ENCODE data around the gene NPBWR2. TPM values are rescaled to one million over a fixed set of nuclear protein-coding genes. Genes with fewer than 3 reads are reported as not detected.

The NPBWR2 gene
- polyA plus RNA-seq, 1 donor from 2014 or later: not detected

DNA sequence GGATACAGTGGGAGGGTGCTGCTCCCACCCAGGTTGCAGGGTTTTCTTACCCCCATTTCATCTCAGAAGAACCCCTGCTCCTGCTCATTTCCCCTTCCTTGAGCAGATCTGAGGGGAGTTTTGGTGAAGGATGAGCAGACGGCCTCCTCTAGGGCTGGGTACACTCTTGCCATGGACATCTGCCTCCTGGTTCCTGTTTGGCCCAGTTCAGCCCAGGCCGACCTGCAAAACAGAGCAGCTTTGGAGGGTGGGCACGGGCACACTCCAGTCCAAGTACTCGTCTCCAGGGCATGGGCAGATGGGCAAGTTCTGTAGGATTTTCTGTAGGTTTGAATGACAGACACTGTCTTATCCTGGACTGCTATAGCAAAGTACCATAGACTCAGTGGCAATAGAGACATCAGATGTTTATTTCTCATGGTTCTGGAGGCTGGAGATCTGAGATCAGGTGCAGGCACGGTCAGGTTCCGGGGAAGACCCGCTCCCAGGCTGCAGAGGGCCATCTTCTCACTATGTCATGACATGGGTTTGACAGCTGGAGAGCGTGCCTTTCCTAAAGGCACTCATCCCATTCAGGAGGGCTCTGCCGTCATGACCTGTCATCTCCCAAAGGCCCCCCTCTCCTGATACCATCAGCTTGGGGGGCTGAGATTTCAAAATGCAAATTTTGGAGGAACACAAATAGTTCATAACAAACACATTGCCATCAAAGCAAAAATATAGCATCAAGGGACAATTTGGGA is 6.2 kb downstream of the NPBWR2 start:
- Histone ChIP-seq H3K79me2 (replicated peaks; ENCODE audit: insufficient read depth, low read length) (no peaks in the 10 kb centered on the region), H3K9ac (ENCODE audit: low read length) (no peak overlapping the region), H3K9me3 (ENCODE audit: low read length) (no peaks in the 10 kb centered on the region), H3K27ac (ENCODE audit: low read length) (no peak overlapping the region), H3K9me2 (ENCODE audit: insufficient read depth, low read length) (no peaks in the 10 kb centered on the region), H2AFZ (ENCODE audit: low read depth, low read length) (no peak overlapping the region), H3K27me3 (ENCODE audit: insufficient read depth, low read depth, low read length) (no peaks in the 10 kb centered on the region), H3K4me2 (ENCODE audit: low read length) (no peak overlapping the region), H3K36me3 (ENCODE audit: insufficient read depth, low read length) (no peaks in the 10 kb centered on the region), H3K4me3 (ENCODE audit: low read length) (no peak overlapping the region), H3F3A (ENCODE audit: insufficient read depth, low read length, poor library complexity, severe bottlenecking) (no peaks in the 10 kb centered on the region), H4K20me1 (ENCODE audit: insufficient read depth) (no peaks in the 10 kb centered on the region)
- TF ChIP-seq RAD21 (conservative IDR thresholded peaks at IDR 0.05): no peak

DNA sequence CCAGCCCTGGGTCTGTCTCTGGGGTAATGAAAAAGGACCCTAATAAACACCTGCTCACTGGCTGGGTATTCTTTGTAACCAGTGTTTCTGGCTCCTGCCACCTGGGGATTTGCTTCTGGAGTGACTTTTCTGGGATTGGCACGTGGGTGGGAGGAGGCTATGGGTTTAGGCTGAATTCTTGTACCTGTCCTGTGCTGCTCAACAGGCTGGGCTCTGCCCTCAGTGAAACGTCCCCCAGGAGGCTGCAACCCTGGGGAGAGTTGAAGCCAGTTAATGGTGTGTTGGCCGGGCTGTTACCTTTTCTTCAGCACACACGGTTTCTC is 6.8 kb downstream of the NPBWR2 start:
- Histone ChIP-seq H3K9ac (ENCODE audit: low read length) (no peak overlapping the region), H3K27ac (ENCODE audit: low read length) (no peak overlapping the region), H3K36me3 (ENCODE audit: insufficient read depth, low read length) (no peaks in the 10 kb centered on the region), H3F3A (ENCODE audit: insufficient read depth, low read length, poor library complexity, severe bottlenecking) (no peaks in the 10 kb centered on the region), H3K4me2 (ENCODE audit: low read length) (no peak overlapping the region), H3K27me3 (ENCODE audit: insufficient read depth, low read depth, low read length) (no peaks in the 10 kb centered on the region), H3K9me2 (ENCODE audit: insufficient read depth, low read length) (no peaks in the 10 kb centered on the region), H2AFZ (ENCODE audit: low read depth, low read length) (no peak overlapping the region), H3K79me2 (replicated peaks; ENCODE audit: insufficient read depth, low read length) (no peaks in the 10 kb centered on the region), H3K4me3 (ENCODE audit: low read length) (no peak overlapping the region), H4K20me1 (ENCODE audit: insufficient read depth) (no peaks in the 10 kb centered on the region), H3K9me3 (ENCODE audit: low read length) (no peaks in the 10 kb centered on the region)
- TF ChIP-seq, protein P1, sequence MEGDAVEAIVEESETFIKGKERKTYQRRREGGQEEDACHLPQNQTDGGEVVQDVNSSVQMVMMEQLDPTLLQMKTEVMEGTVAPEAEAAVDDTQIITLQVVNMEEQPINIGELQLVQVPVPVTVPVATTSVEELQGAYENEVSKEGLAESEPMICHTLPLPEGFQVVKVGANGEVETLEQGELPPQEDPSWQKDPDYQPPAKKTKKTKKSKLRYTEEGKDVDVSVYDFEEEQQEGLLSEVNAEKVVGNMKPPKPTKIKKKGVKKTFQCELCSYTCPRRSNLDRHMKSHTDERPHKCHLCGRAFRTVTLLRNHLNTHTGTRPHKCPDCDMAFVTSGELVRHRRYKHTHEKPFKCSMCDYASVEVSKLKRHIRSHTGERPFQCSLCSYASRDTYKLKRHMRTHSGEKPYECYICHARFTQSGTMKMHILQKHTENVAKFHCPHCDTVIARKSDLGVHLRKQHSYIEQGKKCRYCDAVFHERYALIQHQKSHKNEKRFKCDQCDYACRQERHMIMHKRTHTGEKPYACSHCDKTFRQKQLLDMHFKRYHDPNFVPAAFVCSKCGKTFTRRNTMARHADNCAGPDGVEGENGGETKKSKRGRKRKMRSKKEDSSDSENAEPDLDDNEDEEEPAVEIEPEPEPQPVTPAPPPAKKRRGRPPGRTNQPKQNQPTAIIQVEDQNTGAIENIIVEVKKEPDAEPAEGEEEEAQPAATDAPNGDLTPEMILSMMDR (IDR thresholded peaks at IDR 0.05; ENCODE audit: poor library complexity, severe bottlenecking): no peak
- TF ChIP-seq, protein P2, sequence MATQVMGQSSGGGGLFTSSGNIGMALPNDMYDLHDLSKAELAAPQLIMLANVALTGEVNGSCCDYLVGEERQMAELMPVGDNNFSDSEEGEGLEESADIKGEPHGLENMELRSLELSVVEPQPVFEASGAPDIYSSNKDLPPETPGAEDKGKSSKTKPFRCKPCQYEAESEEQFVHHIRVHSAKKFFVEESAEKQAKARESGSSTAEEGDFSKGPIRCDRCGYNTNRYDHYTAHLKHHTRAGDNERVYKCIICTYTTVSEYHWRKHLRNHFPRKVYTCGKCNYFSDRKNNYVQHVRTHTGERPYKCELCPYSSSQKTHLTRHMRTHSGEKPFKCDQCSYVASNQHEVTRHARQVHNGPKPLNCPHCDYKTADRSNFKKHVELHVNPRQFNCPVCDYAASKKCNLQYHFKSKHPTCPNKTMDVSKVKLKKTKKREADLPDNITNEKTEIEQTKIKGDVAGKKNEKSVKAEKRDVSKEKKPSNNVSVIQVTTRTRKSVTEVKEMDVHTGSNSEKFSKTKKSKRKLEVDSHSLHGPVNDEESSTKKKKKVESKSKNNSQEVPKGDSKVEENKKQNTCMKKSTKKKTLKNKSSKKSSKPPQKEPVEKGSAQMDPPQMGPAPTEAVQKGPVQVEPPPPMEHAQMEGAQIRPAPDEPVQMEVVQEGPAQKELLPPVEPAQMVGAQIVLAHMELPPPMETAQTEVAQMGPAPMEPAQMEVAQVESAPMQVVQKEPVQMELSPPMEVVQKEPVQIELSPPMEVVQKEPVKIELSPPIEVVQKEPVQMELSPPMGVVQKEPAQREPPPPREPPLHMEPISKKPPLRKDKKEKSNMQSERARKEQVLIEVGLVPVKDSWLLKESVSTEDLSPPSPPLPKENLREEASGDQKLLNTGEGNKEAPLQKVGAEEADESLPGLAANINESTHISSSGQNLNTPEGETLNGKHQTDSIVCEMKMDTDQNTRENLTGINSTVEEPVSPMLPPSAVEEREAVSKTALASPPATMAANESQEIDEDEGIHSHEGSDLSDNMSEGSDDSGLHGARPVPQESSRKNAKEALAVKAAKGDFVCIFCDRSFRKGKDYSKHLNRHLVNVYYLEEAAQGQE (IDR thresholded peaks at IDR 0.05; ENCODE audit: borderline replicate concordance): no peak
- TF ChIP-seq MXI1 (conservative IDR thresholded peaks at IDR 0.05; ENCODE audit: poor library complexity, severe bottlenecking) (no peak), EP300 (conservative IDR thresholded peaks at IDR 0.05; ENCODE audit: poor library complexity, severe bottlenecking) (no peak), TAF1 (IDR thresholded peaks at IDR 0.05; ENCODE audit: low read depth) (no peak), RAD21 (conservative IDR thresholded peaks at IDR 0.05) (no peak), SMC3 (conservative IDR thresholded peaks at IDR 0.05; ENCODE audit: poor library complexity) (no peak), POLR2AphosphoS5 (IDR thresholded peaks at IDR 0.05) (no peak), EZH2 (IDR thresholded peaks at IDR 0.05; ENCODE audit: borderline replicate concordance, insufficient read depth, low read length, poor library complexity, severe bottlenecking) (no peak)

Measured in neural cell (in vitro differentiated cells).